HepG2 (cell line): ENCODE measurements around the gene LRRC8C. TPM values are rescaled to one million over a fixed set of nuclear protein-coding genes. Genes with fewer than 3 reads are reported as not detected.

Experiments used
- ATAC-seq: fragments of 200-7000 bp; cut with Tn5 transposase; 3 replicates; pipeline ENCODE4 v1.9.1; 2020; ENCODE audit warnings: mild to moderate bottlenecking, moderate library complexity
- BruUV-seq: library from RNA; stranded (reverse); fragments of 400-500 nt; replicated peaks from 2 replicates; lab custom pipeline; 2021; lab: Mats Ljungman, UMichigan
- CTCF ChIA-PET: fragments of 300-600 bp; formaldehyde crosslinking; extraction: SDS; loops from one replicate; lab custom pipeline; 2021; ENCODE audit warnings: low total read pairs, inconsistent platforms, low intra/inter-chr PET ratio; lab: Yijun Ruan, JAX
- POLR2A ChIA-PET: fragments of 350-600 bp; sonication (Branson Sonifier 250); formaldehyde crosslinking; loops from one replicate; lab custom pipeline; 2020; ENCODE audit warnings: antibody characterized with exemption, inconsistent platforms; lab: Yijun Ruan, JAX
- DNase-seq: peaks from one replicate; pipeline ENCODE4 v3.0.0-alpha.2; 2015; ENCODE audit warnings: low spot score
- FAIRE-seq: peaks from 3 replicates; lab custom pipeline; 2011; peaks lifted over from hg19 to GRCh38; lab: Jason Lieb, UNC
- H2AFZ ChIP-seq: one replicate; pipeline ENCODE4 v1.6.1; 2011; ENCODE audit warnings: low read length, inconsistent platforms
- H3K27ac ChIP-seq: fragments of 300-600 bp; 3 replicates; pipeline ENCODE4 v1.8.0; 2011; ENCODE audit warnings: mixed run types, mild to moderate bottlenecking, mixed read lengths, low read length, inconsistent platforms; ENCODE audit not compliant: insufficient read depth; ENCODE audit errors: extremely low read length
- H3K27me3 ChIP-seq, 2 experiments: fragments of 200-600 bp in 1 of 2; 2 replicates in 1 of 2; 3 replicates in 1 of 2; pipeline versions ENCODE4 v1.6.0 to v1.8.0; 2011; ENCODE audit warnings: low read length in 2 of 2, mild to moderate bottlenecking in 2 of 2, moderate library complexity in 2 of 2, inconsistent platforms in 1 of 2; ENCODE audit not compliant: insufficient read depth in 2 of 2, control insufficient read depth in 1 of 2
- H3K36me3 ChIP-seq, 2 experiments: fragments of 200-600 bp in 1 of 2; replicated peaks in 1 of 2; 2 replicates in 1 of 2; 3 replicates in 1 of 2; pipeline versions ENCODE4 v1.5.1 to v1.8.0; 2011; ENCODE audit warnings: low read length in 2 of 2, inconsistent platforms in 1 of 2; ENCODE audit not compliant: insufficient read depth in 2 of 2, control insufficient read depth in 1 of 2
- H3K4me1 ChIP-seq: 2 replicates; pipeline ENCODE4 v1.5.1; 2012; ENCODE audit warnings: low read length, inconsistent platforms; ENCODE audit not compliant: insufficient read depth
- H3K4me2 ChIP-seq: 2 replicates; pipeline ENCODE4 v1.6.0; 2011; ENCODE audit warnings: low read depth, low read length, inconsistent platforms
- H3K4me3 ChIP-seq, 3 experiments: fragments of 200-600 bp in 1 of 3; sonication (generic), shearing (Covaris generic) in 1 of 3; replicated peaks in 1 of 3; 2 replicates each; pipeline ENCODE4 v1.5.1; 2011 to 2016; ENCODE audit warnings: low read length in 3 of 3, inconsistent platforms in 2 of 3, low read depth in 2 of 3, mild to moderate bottlenecking in 2 of 3, control low read depth in 1 of 3, mixed read lengths in 1 of 3; ENCODE audit not compliant: insufficient read depth in 1 of 3
- H3K79me2 ChIP-seq: one replicate; pipeline ENCODE4 v1.6.1; 2011; ENCODE audit warnings: low read length, inconsistent platforms; ENCODE audit not compliant: insufficient read depth
- H3K9ac ChIP-seq: 2 replicates; pipeline ENCODE4 v1.6.0; 2011; ENCODE audit warnings: mild to moderate bottlenecking, low read depth, low read length, inconsistent platforms; ENCODE audit not compliant: insufficient read depth
- H3K9me3 ChIP-seq: 2 replicates; pipeline ENCODE4 v1.5.1; 2012; ENCODE audit warnings: mild to moderate bottlenecking, low read length
- H4K20me1 ChIP-seq: 2 replicates; pipeline ENCODE4 v1.6.0; 2011; ENCODE audit warnings: inconsistent platforms, mild to moderate bottlenecking, low read length, moderate library complexity; ENCODE audit not compliant: insufficient read depth
- DNMT1 ChIP-seq: sonication (generic); formaldehyde crosslinking; IDR thresholded peaks from 2 replicates; pipeline ENCODE4 v1.5.1; 2020; ENCODE audit warnings: mild to moderate bottlenecking, missing genetic modification reagents
- DR1 ChIP-seq: sonication (generic); formaldehyde crosslinking; IDR thresholded peaks from 2 replicates; pipeline ENCODE4 v1.8.0; 2021; ENCODE audit warnings: mild to moderate bottlenecking, missing genetic modification reagents, inconsistent platforms
- PRMT3 ChIP-seq: sonication (generic); formaldehyde crosslinking; IDR thresholded peaks from 2 replicates; pipeline ENCODE4 v1.8.1; 2022; ENCODE audit warnings: low read depth, mild to moderate bottlenecking, moderate library complexity, missing genetic modification reagents, borderline replicate concordance
- ZBTB20 ChIP-seq: sonication (generic); formaldehyde crosslinking; IDR thresholded peaks from 2 replicates; pipeline ENCODE4 v1.8.1; 2023; ENCODE audit warnings: missing genetic modification reagents, low read depth, mild to moderate bottlenecking, borderline replicate concordance
- ZNF354B ChIP-seq: sonication (generic); formaldehyde crosslinking; IDR thresholded peaks from 2 replicates; pipeline ENCODE4 v1.8.0; 2022; ENCODE audit warnings: mild to moderate bottlenecking, missing genetic modification reagents
- ZNF703 ChIP-seq: sonication (generic); formaldehyde crosslinking; IDR thresholded peaks from 2 replicates; pipeline ENCODE4 v1.5.1; 2020; ENCODE audit warnings: missing genetic modification reagents, mild to moderate bottlenecking, moderate library complexity, borderline replicate concordance
- ZNF839 ChIP-seq: sonication (generic); formaldehyde crosslinking; IDR thresholded peaks from 2 replicates; pipeline ENCODE4 v1.4.0; 2020; ENCODE audit warnings: missing genetic modification reagents, mild to moderate bottlenecking, borderline replicate concordance
- WGBS: methylation state at CpG from one replicate; pipeline ENCODE4 v1.1.6; 2017; ENCODE audit warnings: low lambda C conversion rate; 5-methylcytosine and 5-hydroxymethylcytosine counted together
- in situ Hi-C: cut with HindIII; loops from 2 replicates; pipeline ENCODE4 v1.10.0; 2017; ENCODE audit warnings: low pct_unique_long_range_greater_than_20kb; ENCODE audit not compliant: extremely low pct_ligation_motif_present
- intact Hi-C: fragments of 100-400 bp; cut with micrococcal nuclease; formaldehyde crosslinking; loops from one replicate; pipeline ENCODE4 v1.10.0; 2022; ENCODE audit not compliant: unreplicated experiment
- polyA plus RNA-seq, 8 experiments: library from polyadenylated mRNA; depleted of rRNA in 3 of 8; stranded (reverse) in 7 of 8; unstranded in 1 of 8; fragments of >200 nt; fragmentation: Illumina TruSeq in 4 of 8; extraction: Trizol in 4 of 8; gene quantifications; 2 replicates each; pipeline versions ENCODE4 v1.2.1 to v1.2.3, GENCODE V29; 2011 to 2016; ENCODE audit warnings: low read depth in 4 of 8, missing spikeins in 1 of 8, mixed read lengths in 1 of 8; ENCODE audit not compliant: insufficient read depth in 1 of 8
- total RNA-seq, 5 experiments: library from RNA; depleted of rRNA; stranded (reverse); fragments of >200 nt; fragmentation: Illumina TruSeq; extraction: Trizol; gene quantifications; 2 replicates each; pipeline ENCODE4 v1.2.3, GENCODE V29; 2016; ENCODE audit warnings: low read depth in 1 of 5
- TF ChIP-seq, protein P1 (sequence below): sonication (generic); formaldehyde crosslinking; IDR thresholded peaks from 2 replicates; pipeline ENCODE4 v1.8.1; 2023; ENCODE audit warnings: mild to moderate bottlenecking, moderate library complexity, missing genetic modification reagents
- TF ChIP-seq, protein P2 (sequence below): sonication (generic); formaldehyde crosslinking; IDR thresholded peaks from 2 replicates; pipeline ENCODE4 v1.4.0; 2020; ENCODE audit warnings: missing genetic modification reagents
- TF ChIP-seq, protein P3 (sequence below): sonication (generic); formaldehyde crosslinking; IDR thresholded peaks from 2 replicates; pipeline ENCODE4 v1.5.1; 2020; ENCODE audit warnings: missing genetic modification reagents, mild to moderate bottlenecking, borderline replicate concordance
- TF ChIP-seq, protein P4 (sequence below): sonication (generic); formaldehyde crosslinking; conservative IDR thresholded peaks from 2 replicates; pipeline ENCODE4 v1.4.0; 2020; ENCODE audit warnings: missing genetic modification reagents
- TF ChIP-seq, protein P5 (sequence below): sonication (generic); formaldehyde crosslinking; IDR thresholded peaks from 2 replicates; pipeline ENCODE4 v1.4.0; 2020; ENCODE audit warnings: low read depth, mild to moderate bottlenecking, missing genetic modification reagents

LRRC8C gene
- total and polyA plus RNA-seq, 2 of the 13 experiments (the other 11 are each of a cell fraction or from before 2014, with no cell fraction given): 0.22 to 0.32 TPM

DNA sequence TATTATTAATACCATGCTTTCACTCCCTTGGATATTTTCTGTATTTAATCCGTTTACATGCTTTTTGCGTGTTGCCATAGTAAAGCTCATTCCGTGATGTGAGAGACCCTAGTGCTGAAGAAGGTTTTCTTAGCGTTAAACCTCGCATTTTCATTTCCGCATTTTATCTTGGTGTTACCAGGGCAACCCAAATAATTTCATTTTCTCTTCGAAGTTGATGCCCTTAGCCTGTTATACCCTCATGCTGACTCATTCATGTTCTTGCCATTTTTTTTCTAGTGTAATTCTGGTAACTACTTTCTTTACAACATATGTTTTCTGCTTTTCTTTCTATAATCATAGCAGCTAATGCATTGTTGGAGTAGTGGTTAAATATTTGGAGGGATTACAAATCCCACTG, 37.2 kb downstream of the LRRC8C start:
- no peaks in the 10 kb centered on the region for H3K79me2 ChIP-seq

DNA sequence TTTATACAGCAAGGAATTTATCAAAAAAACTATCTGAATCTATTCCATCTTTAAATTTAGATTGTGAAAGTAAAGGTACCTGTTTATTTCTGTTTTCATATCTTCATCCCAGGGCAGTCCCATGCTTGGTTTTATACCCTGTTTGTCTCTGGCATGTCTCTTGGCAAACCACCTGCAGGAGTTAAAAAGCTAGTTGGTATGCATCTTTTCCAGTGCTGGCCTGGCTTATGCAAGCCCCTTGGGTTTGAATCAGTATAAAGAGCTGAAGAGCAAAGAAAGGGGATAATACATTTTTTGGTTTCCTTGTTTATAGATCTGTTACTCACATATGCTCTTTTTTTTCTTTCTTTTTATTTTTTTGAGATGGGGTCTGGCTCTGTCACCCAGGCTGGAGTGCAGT, 37.8 kb downstream of the LRRC8C start:
- no peaks in the 10 kb centered on the region for H3K27me3 ChIP-seq
- no peak overlapping the region for H2AFZ ChIP-seq
- ATAC-seq (no peak), DNase-seq (no peak), FAIRE-seq (no peak)
- H3K9me3 ChIP-seq: no peaks in the 10 kb centered on the region
- POLR2A ChIA-PET: no interaction called here
- H3K27ac ChIP-seq: no peak overlapping the region
- H3K36me3 ChIP-seq: no peaks in the 10 kb centered on the region
- CTCF ChIA-PET: no interaction called here
- H3K4me2 ChIP-seq: no peak overlapping the region
- H3K9ac ChIP-seq: no peak overlapping the region
- no peaks in the 10 kb centered on the region for H3K4me1 ChIP-seq
- intact Hi-C loops (no loop called here), in situ Hi-C loops (no loop called here)
- no peak overlapping the region for H3K4me3 ChIP-seq
- no TSS peak for BruUV-seq
- no peaks in the 10 kb centered on the region for H4K20me1 ChIP-seq
- no peaks in the 10 kb centered on the region for H3K79me2 ChIP-seq
- TF ChIP-seq, protein P1, sequence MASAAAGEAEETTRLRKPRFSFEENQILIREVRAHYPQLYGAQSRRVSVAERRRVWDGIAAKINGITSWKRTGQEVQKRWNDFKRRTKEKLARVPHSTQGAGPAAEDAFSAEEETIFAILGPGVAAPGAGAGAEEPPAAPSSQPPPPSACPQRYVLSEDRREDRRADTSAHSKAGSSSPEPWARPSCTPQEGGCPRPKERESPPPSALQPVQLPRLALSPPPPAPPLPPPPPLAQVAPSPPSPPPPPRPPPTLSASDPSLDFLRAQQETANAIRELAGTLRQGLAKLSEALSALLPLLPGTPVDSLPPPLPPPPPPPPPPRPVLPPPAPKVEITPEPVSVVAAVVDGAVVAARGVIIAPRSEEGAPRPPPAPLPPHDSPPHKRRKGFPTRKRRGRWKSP (CRISPR knock-in tag): no peak
- TF ChIP-seq, protein P2, sequence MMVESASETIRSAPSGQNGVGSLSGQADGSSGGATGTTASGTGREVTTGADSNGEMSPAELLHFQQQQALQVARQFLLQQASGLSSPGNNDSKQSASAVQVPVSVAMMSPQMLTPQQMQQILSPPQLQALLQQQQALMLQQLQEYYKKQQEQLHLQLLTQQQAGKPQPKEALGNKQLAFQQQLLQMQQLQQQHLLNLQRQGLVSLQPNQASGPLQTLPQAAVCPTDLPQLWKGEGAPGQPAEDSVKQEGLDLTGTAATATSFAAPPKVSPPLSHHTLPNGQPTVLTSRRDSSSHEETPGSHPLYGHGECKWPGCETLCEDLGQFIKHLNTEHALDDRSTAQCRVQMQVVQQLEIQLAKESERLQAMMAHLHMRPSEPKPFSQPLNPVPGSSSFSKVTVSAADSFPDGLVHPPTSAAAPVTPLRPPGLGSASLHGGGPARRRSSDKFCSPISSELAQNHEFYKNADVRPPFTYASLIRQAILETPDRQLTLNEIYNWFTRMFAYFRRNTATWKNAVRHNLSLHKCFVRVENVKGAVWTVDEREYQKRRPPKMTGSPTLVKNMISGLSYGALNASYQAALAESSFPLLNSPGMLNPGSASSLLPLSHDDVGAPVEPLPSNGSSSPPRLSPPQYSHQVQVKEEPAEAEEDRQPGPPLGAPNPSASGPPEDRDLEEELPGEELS (CRISPR knock-in tag): no peak
- TF ChIP-seq DR1 (CRISPR knock-in tag) (no peak), ZNF703 (CRISPR knock-in tag) (no peak), PRMT3 (CRISPR knock-in tag) (no peak), DNMT1 (no peak)
- TF ChIP-seq, protein P3, sequence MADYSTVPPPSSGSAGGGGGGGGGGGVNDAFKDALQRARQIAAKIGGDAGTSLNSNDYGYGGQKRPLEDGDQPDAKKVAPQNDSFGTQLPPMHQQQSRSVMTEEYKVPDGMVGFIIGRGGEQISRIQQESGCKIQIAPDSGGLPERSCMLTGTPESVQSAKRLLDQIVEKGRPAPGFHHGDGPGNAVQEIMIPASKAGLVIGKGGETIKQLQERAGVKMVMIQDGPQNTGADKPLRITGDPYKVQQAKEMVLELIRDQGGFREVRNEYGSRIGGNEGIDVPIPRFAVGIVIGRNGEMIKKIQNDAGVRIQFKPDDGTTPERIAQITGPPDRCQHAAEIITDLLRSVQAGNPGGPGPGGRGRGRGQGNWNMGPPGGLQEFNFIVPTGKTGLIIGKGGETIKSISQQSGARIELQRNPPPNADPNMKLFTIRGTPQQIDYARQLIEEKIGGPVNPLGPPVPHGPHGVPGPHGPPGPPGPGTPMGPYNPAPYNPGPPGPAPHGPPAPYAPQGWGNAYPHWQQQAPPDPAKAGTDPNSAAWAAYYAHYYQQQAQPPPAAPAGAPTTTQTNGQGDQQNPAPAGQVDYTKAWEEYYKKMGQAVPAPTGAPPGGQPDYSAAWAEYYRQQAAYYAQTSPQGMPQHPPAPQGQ (CRISPR knock-in tag): no peak
- TF ChIP-seq, protein P4, sequence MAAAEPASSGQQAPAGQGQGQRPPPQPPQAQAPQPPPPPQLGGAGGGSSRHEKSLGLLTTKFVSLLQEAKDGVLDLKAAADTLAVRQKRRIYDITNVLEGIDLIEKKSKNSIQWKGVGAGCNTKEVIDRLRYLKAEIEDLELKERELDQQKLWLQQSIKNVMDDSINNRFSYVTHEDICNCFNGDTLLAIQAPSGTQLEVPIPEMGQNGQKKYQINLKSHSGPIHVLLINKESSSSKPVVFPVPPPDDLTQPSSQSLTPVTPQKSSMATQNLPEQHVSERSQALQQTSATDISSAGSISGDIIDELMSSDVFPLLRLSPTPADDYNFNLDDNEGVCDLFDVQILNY: no peak
- TF ChIP-seq, protein P5, sequence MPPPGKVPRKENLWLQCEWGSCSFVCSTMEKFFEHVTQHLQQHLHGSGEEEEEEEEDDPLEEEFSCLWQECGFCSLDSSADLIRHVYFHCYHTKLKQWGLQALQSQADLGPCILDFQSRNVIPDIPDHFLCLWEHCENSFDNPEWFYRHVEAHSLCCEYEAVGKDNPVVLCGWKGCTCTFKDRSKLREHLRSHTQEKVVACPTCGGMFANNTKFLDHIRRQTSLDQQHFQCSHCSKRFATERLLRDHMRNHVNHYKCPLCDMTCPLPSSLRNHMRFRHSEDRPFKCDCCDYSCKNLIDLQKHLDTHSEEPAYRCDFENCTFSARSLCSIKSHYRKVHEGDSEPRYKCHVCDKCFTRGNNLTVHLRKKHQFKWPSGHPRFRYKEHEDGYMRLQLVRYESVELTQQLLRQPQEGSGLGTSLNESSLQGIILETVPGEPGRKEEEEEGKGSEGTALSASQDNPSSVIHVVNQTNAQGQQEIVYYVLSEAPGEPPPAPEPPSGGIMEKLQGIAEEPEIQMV (CRISPR knock-in tag): no peak

More for the DNA sequence above, 37.2 kb downstream of the LRRC8C start:
- Histone ChIP-seq H3K9me3 (no peaks in the 10 kb centered on the region), H3K4me2 (no peak overlapping the region), H2AFZ (no peak overlapping the region)
- POLR2A ChIA-PET: no interaction called here
- no peak for DNase-seq
- TF ChIP-seq ZNF839: no peak
- no peak for TF ChIP-seq ZNF354B
- no peak for TF ChIP-seq ZBTB20 (CRISPR knock-in tag)
- TF ChIP-seq, all 625 proteins: peak for 0
- intact Hi-C loops: no loop called here
- CTCF ChIA-PET: no interaction called here
- BruUV-seq: no TSS peak
- H3K4me3 ChIP-seq: no peak overlapping the region
- no peaks in the 10 kb centered on the region for H3K4me1 ChIP-seq
- in situ Hi-C loops: no loop called here
- H3K27ac ChIP-seq: no peak overlapping the region
- FAIRE-seq (no peak), ATAC-seq (no peak)
- H3K9ac ChIP-seq: no peak overlapping the region
- H3K36me3 ChIP-seq: no peaks in the 10 kb centered on the region
- WGBS: 43% methylated on average over 7 of the region's 7 CpGs
- H4K20me1 ChIP-seq: no peaks in the 10 kb centered on the region
- no peaks in the 10 kb centered on the region for H3K27me3 ChIP-seq
